Erythroblast (primary cell): ENCODE data around the gene ITPRID1.

Source experiments
- GATA1 ChIP-seq: IDR thresholded peaks from 2 replicates; pipeline ENCODE4 v1.6.1; 2011; ENCODE audit warnings: low read depth, mild to moderate bottlenecking, control low read depth, low read length, moderate library complexity
- POLR2A ChIP-seq: IDR thresholded peaks from 2 replicates; pipeline ENCODE4 v1.6.1; 2011; ENCODE audit warnings: mild to moderate bottlenecking, low read length

- TF ChIP-seq POLR2A (no peak), GATA1 (no peak)
Observed at GRCh38 chr7:31642681-31643115, 128.8 kb downstream of the ITPRID1 start.
